ENCODE measurements around the gene HSPA6. TPM values are rescaled to one million over a fixed set of nuclear protein-coding genes. Genes with fewer than 3 reads are reported as not detected.

HSPA6 gene
- total RNA-seq, 1 donor from 2014 or later = not detected

- no peak overlapping the region for H3K4me2 ChIP-seq
- H3K27me3 Mint-ChIP-seq (ENCODE audit: insufficient read depth, low read depth) = peaks cover 4% of the 10 kb centered on the region
Measured at GRCh38 chr1:161497961-161498360, 26.4 kb upstream of the HSPA6 start.

DNA sequence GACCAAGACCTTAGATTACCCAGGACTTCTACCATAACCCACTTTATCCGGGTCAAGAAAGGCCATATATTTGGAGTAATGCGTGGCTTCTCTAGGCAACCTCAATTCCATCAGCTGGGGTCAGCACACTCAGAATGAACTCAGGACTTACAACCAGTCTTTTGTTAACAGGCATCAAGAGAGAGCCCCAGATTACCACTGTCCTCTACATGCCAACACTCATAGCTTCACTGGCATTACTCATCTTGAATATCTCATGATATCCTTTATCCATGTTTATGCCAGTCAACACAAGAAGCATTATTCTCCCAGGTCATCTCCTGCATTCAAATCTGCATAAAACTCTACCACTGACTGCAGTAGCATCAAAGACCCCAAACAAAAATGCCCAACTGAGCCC is 25.7 kb upstream of the HSPA6 start:
- no peak overlapping the region for H3K4me2 ChIP-seq
- no peak overlapping the region for H3K27ac Mint-ChIP-seq
- no peak overlapping the region for H3K4me3 Mint-ChIP-seq
- no peak for DNase-seq (ENCODE audit: low spot score)
- peaks cover 6% of the 10 kb centered on the region for H3K27me3 Mint-ChIP-seq (ENCODE audit: insufficient read depth, low read depth)
- no peak overlapping the region for H2AFZ ChIP-seq (replicated peaks)
- H3F3A ChIP-seq (ENCODE audit: low read depth) = no peaks in the 10 kb centered on the region
- H3K9me3 Mint-ChIP-seq = no peaks in the 10 kb centered on the region
- H3K79me2 ChIP-seq (ENCODE audit: low read depth) = no peaks in the 10 kb centered on the region
- no peaks in the 10 kb centered on the region for H4K20me1 ChIP-seq (ENCODE audit: low read depth)
- H3K36me3 Mint-ChIP-seq = no peaks in the 10 kb centered on the region
- peaks cover 40% of the 10 kb centered on the region for H3K27me3 ChIP-seq
- peaks cover 6% of the 10 kb centered on the region for H3K4me1 ChIP-seq
- H3K36me3 ChIP-seq = no peaks in the 10 kb centered on the region
- TF ChIP-seq, protein P1, sequence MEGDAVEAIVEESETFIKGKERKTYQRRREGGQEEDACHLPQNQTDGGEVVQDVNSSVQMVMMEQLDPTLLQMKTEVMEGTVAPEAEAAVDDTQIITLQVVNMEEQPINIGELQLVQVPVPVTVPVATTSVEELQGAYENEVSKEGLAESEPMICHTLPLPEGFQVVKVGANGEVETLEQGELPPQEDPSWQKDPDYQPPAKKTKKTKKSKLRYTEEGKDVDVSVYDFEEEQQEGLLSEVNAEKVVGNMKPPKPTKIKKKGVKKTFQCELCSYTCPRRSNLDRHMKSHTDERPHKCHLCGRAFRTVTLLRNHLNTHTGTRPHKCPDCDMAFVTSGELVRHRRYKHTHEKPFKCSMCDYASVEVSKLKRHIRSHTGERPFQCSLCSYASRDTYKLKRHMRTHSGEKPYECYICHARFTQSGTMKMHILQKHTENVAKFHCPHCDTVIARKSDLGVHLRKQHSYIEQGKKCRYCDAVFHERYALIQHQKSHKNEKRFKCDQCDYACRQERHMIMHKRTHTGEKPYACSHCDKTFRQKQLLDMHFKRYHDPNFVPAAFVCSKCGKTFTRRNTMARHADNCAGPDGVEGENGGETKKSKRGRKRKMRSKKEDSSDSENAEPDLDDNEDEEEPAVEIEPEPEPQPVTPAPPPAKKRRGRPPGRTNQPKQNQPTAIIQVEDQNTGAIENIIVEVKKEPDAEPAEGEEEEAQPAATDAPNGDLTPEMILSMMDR (IDR thresholded peaks at IDR 0.05) = no peak
- TF ChIP-seq EZH2phosphoT487 (IDR thresholded peaks at IDR 0.05) (no peak), EZH2 (IDR thresholded peaks at IDR 0.05) (no peak)
- no peak overlapping the region for H3K27ac ChIP-seq
- no peak overlapping the region for H3K4me3 ChIP-seq
- no peak overlapping the region for H3K9ac ChIP-seq
- H3K4me1 Mint-ChIP-seq = no peaks in the 10 kb centered on the region
- H3K9me3 ChIP-seq (ENCODE audit: low read depth) = no peaks in the 10 kb centered on the region

More at GRCh38 chr1:161497961-161498360, 26.4 kb upstream of the HSPA6 start:
- Mint-ChIP-seq H3K4me3 (no peak overlapping the region), H3K9me3 (no peaks in the 10 kb centered on the region), H3K4me1 (no peaks in the 10 kb centered on the region), H3K27ac (no peak overlapping the region), H3K36me3 (no peaks in the 10 kb centered on the region)
- Histone ChIP-seq H3K36me3 (no peaks in the 10 kb centered on the region), H3K9me3 (ENCODE audit: low read depth) (no peaks in the 10 kb centered on the region), H3K4me1 (peaks cover 6% of the 10 kb centered on the region), H3K27me3 (peaks cover 39% of the 10 kb centered on the region), H3K27ac (no peak overlapping the region), H3K4me3 (no peak overlapping the region), H3K9ac (no peak overlapping the region), H2AFZ (replicated peaks) (no peak overlapping the region), H3F3A (ENCODE audit: low read depth) (no peaks in the 10 kb centered on the region), H4K20me1 (ENCODE audit: low read depth) (no peaks in the 10 kb centered on the region), H3K79me2 (ENCODE audit: low read depth) (no peaks in the 10 kb centered on the region)
- TF ChIP-seq EZH2phosphoT487 (IDR thresholded peaks at IDR 0.05) (no peak), EZH2 (IDR thresholded peaks at IDR 0.05) (no peak)
- TF ChIP-seq, protein P1 (IDR thresholded peaks at IDR 0.05) = no peak
- DNase-seq (ENCODE audit: low spot score) = no peak

- Histone ChIP-seq H3K9me3 (ENCODE audit: low read depth) (no peaks in the 10 kb centered on the region), H3K4me3 (no peak overlapping the region), H4K20me1 (ENCODE audit: low read depth) (no peaks in the 10 kb centered on the region), H3F3A (ENCODE audit: low read depth) (no peaks in the 10 kb centered on the region), H3K4me1 (peaks cover 6% of the 10 kb centered on the region), H3K79me2 (ENCODE audit: low read depth) (no peaks in the 10 kb centered on the region), H2AFZ (replicated peaks) (no peak overlapping the region), H3K27ac (no peak overlapping the region), H3K27me3 (peaks cover 40% of the 10 kb centered on the region), H3K4me2 (no peak overlapping the region), H3K9ac (no peak overlapping the region), H3K36me3 (no peaks in the 10 kb centered on the region)
- no peaks in the 10 kb centered on the region for H3K9me3 Mint-ChIP-seq
- TF ChIP-seq EZH2 (IDR thresholded peaks at IDR 0.05) = no peak
- TF ChIP-seq EZH2phosphoT487 (IDR thresholded peaks at IDR 0.05) = no peak
- TF ChIP-seq, protein P1 (IDR thresholded peaks at IDR 0.05) = no peak
- H3K4me3 Mint-ChIP-seq = no peak overlapping the region
- peaks cover 6% of the 10 kb centered on the region for H3K27me3 Mint-ChIP-seq (ENCODE audit: insufficient read depth, low read depth)
- DNase-seq (ENCODE audit: low spot score) = no peak
- H3K36me3 Mint-ChIP-seq = no peaks in the 10 kb centered on the region
- no peaks in the 10 kb centered on the region for H3K4me1 Mint-ChIP-seq
- no peak overlapping the region for H3K27ac Mint-ChIP-seq
Measured at GRCh38 chr1:161499099-161500039, 25.0 kb upstream of the HSPA6 start.
